HepG2 (cell line): ENCODE data around the gene FBXO28. TPM values are rescaled to one million over a fixed set of nuclear protein-coding genes. Genes with fewer than 3 reads are reported as not detected.

Source experiments
- ATAC-seq: fragments of 200-7000 bp; cut with Tn5 transposase; 3 replicates; pipeline ENCODE4 v1.9.1; 2020; ENCODE audit warnings: mild to moderate bottlenecking, moderate library complexity
- BruUV-seq: library from RNA; stranded (reverse); fragments of 400-500 nt; replicated peaks from 2 replicates; lab custom pipeline; 2021; lab: Mats Ljungman, UMichigan
- CTCF ChIA-PET: fragments of 300-600 bp; formaldehyde crosslinking; extraction: SDS; loops from one replicate; lab custom pipeline; 2021; ENCODE audit warnings: low total read pairs, inconsistent platforms, low intra/inter-chr PET ratio; lab: Yijun Ruan, JAX
- POLR2A ChIA-PET: fragments of 350-600 bp; sonication (Branson Sonifier 250); formaldehyde crosslinking; loops from one replicate; lab custom pipeline; 2020; ENCODE audit warnings: antibody characterized with exemption, inconsistent platforms; lab: Yijun Ruan, JAX
- DNase-seq: peaks from one replicate; pipeline ENCODE4 v3.0.0-alpha.2; 2015; ENCODE audit warnings: low spot score
- FAIRE-seq: peaks from 3 replicates; lab custom pipeline; 2011; peaks lifted over from hg19 to GRCh38; lab: Jason Lieb, UNC
- H2AFZ ChIP-seq: one replicate; pipeline ENCODE4 v1.6.1; 2011; ENCODE audit warnings: low read length, inconsistent platforms
- H3K27ac ChIP-seq: fragments of 300-600 bp; 3 replicates; pipeline ENCODE4 v1.8.0; 2011; ENCODE audit warnings: mixed run types, mild to moderate bottlenecking, mixed read lengths, low read length, inconsistent platforms; ENCODE audit not compliant: insufficient read depth; ENCODE audit errors: extremely low read length
- H3K27me3 ChIP-seq, 2 experiments: fragments of 200-600 bp in 1 of 2; 2 replicates in 1 of 2; 3 replicates in 1 of 2; pipeline versions ENCODE4 v1.6.0 to v1.8.0; 2011; ENCODE audit warnings: low read length in 2 of 2, mild to moderate bottlenecking in 2 of 2, moderate library complexity in 2 of 2, inconsistent platforms in 1 of 2; ENCODE audit not compliant: insufficient read depth in 2 of 2, control insufficient read depth in 1 of 2
- H3K36me3 ChIP-seq, 2 experiments: fragments of 200-600 bp in 1 of 2; replicated peaks in 1 of 2; 2 replicates in 1 of 2; 3 replicates in 1 of 2; pipeline versions ENCODE4 v1.5.1 to v1.8.0; 2011; ENCODE audit warnings: low read length in 2 of 2, inconsistent platforms in 1 of 2; ENCODE audit not compliant: insufficient read depth in 2 of 2, control insufficient read depth in 1 of 2
- H3K4me1 ChIP-seq: 2 replicates; pipeline ENCODE4 v1.5.1; 2012; ENCODE audit warnings: low read length, inconsistent platforms; ENCODE audit not compliant: insufficient read depth
- H3K4me2 ChIP-seq: 2 replicates; pipeline ENCODE4 v1.6.0; 2011; ENCODE audit warnings: low read depth, low read length, inconsistent platforms
- H3K4me3 ChIP-seq, 3 experiments: fragments of 200-600 bp in 1 of 3; sonication (generic), shearing (Covaris generic) in 1 of 3; replicated peaks in 1 of 3; 2 replicates each; pipeline ENCODE4 v1.5.1; 2011 to 2016; ENCODE audit warnings: low read length in 3 of 3, inconsistent platforms in 2 of 3, low read depth in 2 of 3, mild to moderate bottlenecking in 2 of 3, control low read depth in 1 of 3, mixed read lengths in 1 of 3; ENCODE audit not compliant: insufficient read depth in 1 of 3
- H3K79me2 ChIP-seq: one replicate; pipeline ENCODE4 v1.6.1; 2011; ENCODE audit warnings: low read length, inconsistent platforms; ENCODE audit not compliant: insufficient read depth
- H3K9ac ChIP-seq: 2 replicates; pipeline ENCODE4 v1.6.0; 2011; ENCODE audit warnings: mild to moderate bottlenecking, low read depth, low read length, inconsistent platforms; ENCODE audit not compliant: insufficient read depth
- H3K9me3 ChIP-seq: 2 replicates; pipeline ENCODE4 v1.5.1; 2012; ENCODE audit warnings: mild to moderate bottlenecking, low read length
- H4K20me1 ChIP-seq: 2 replicates; pipeline ENCODE4 v1.6.0; 2011; ENCODE audit warnings: inconsistent platforms, mild to moderate bottlenecking, low read length, moderate library complexity; ENCODE audit not compliant: insufficient read depth
- FOSL1 ChIP-seq: sonication (generic); formaldehyde crosslinking; IDR thresholded peaks from 2 replicates; pipeline ENCODE4 v1.9.0; 2021; ENCODE audit warnings: missing genetic modification reagents, borderline replicate concordance
- HNRNPK ChIP-seq: fragments of 200-400 bp; formaldehyde crosslinking; IDR thresholded peaks from 2 replicates; pipeline ENCODE4 v1.6.1; 2018; ENCODE audit warnings: low read length, low read depth, moderate library complexity, mild to moderate bottlenecking; ENCODE audit not compliant: poor library complexity, severe bottlenecking
- KDM4B ChIP-seq: sonication (generic); formaldehyde crosslinking; IDR thresholded peaks from 2 replicates; pipeline ENCODE4 v1.4.0; 2020; ENCODE audit warnings: missing genetic modification reagents
- ZNF674 ChIP-seq: sonication (generic); formaldehyde crosslinking; IDR thresholded peaks from 2 replicates; pipeline ENCODE4 v1.5.0; 2020; ENCODE audit warnings: low read depth, mild to moderate bottlenecking, missing genetic modification reagents
- ZNF75D ChIP-seq: sonication (generic); formaldehyde crosslinking; IDR thresholded peaks from 2 replicates; pipeline ENCODE4 v1.8.1; 2023; ENCODE audit warnings: missing genetic modification reagents, mild to moderate bottlenecking, borderline replicate concordance
- ZSCAN9 ChIP-seq: IDR thresholded peaks from 2 replicates; pipeline ENCODE4 v1.6.1; 2016; ENCODE audit warnings: borderline replicate concordance
- WGBS: methylation state at CpG from one replicate; pipeline ENCODE4 v1.1.6; 2017; ENCODE audit warnings: low lambda C conversion rate; 5-methylcytosine and 5-hydroxymethylcytosine counted together
- in situ Hi-C: cut with HindIII; loops from 2 replicates; pipeline ENCODE4 v1.10.0; 2017; ENCODE audit warnings: low pct_unique_long_range_greater_than_20kb; ENCODE audit not compliant: extremely low pct_ligation_motif_present
- intact Hi-C: fragments of 100-400 bp; cut with micrococcal nuclease; formaldehyde crosslinking; loops from one replicate; pipeline ENCODE4 v1.10.0; 2022; ENCODE audit not compliant: unreplicated experiment
- polyA plus RNA-seq, 8 experiments: library from polyadenylated mRNA; depleted of rRNA in 3 of 8; stranded (reverse) in 7 of 8; unstranded in 1 of 8; fragments of >200 nt; fragmentation: Illumina TruSeq in 4 of 8; extraction: Trizol in 4 of 8; gene quantifications; 2 replicates each; pipeline versions ENCODE4 v1.2.1 to v1.2.3, GENCODE V29; 2011 to 2016; ENCODE audit warnings: low read depth in 4 of 8, missing spikeins in 1 of 8, mixed read lengths in 1 of 8; ENCODE audit not compliant: insufficient read depth in 1 of 8
- total RNA-seq, 5 experiments: library from RNA; depleted of rRNA; stranded (reverse); fragments of >200 nt; fragmentation: Illumina TruSeq; extraction: Trizol; gene quantifications; 2 replicates each; pipeline ENCODE4 v1.2.3, GENCODE V29; 2016; ENCODE audit warnings: low read depth in 1 of 5
- TF ChIP-seq, protein P1 (sequence below): sonication (generic); formaldehyde crosslinking; IDR thresholded peaks from 2 replicates; pipeline ENCODE4 v1.4.0; 2020; ENCODE audit warnings: missing genetic modification reagents, borderline replicate concordance
- TF ChIP-seq, protein P2 (sequence below): sonication (generic); formaldehyde crosslinking; IDR thresholded peaks from 2 replicates; pipeline ENCODE4 v1.4.0; 2020; ENCODE audit warnings: missing genetic modification reagents

Gene FBXO28
- total and polyA plus RNA-seq, 2 of the 13 experiments (the other 11 are each of a cell fraction or from before 2014, with no cell fraction given), result 8.5 to 29.1 TPM

DNA sequence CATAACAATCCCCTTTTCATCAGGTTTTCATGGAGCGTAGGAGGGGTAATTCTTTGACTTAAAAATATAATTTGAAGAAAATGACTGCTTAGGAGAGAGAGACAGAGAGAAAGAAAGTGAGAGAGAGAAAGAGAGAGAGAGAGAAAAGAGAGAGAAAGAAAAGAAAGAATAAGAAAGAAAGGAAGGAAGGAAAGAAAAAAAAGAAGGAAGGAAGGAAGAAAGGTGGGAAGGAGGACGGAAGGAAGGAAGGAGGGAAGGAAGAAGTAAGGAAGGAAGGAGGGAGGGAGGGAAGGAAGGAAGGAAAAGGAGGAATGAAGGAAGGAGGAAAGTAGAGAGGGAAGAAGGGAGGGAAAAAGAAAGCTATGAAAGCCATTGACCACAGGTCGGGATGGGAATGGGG lies 58.3 kb downstream of the FBXO28 start:
- 73% methylated on average over 3 of the region's 3 CpGs for WGBS
- FAIRE-seq (no peak), DNase-seq (no peak), ATAC-seq (no peak)
- no peaks in the 10 kb centered on the region for H3K79me2 ChIP-seq
- no TSS peak for BruUV-seq
- ChIA-PET POLR2A (no interaction called here), CTCF (no interaction called here)
- H3K4me3 ChIP-seq, result no peak overlapping the region
- H4K20me1 ChIP-seq, result no peaks in the 10 kb centered on the region
- no peak overlapping the region for H3K27ac ChIP-seq
- in situ Hi-C loops (no loop called here), intact Hi-C loops (no loop called here)
- H3K9me3 ChIP-seq, result no peaks in the 10 kb centered on the region
- no peak overlapping the region for H3K9ac ChIP-seq
- H3K4me1 ChIP-seq, result peaks cover 23% of the 10 kb centered on the region
- no peak overlapping the region for H3K4me2 ChIP-seq
- H3K27me3 ChIP-seq, result no peaks in the 10 kb centered on the region; a peak in 1 of 5 replicates
- TF ChIP-seq FOSL1 (no peak), HNRNPK (peak; percentile 23), KDM4B (no peak), ZSCAN9 (CRISPR knock-in tag) (no peak), ZNF75D (CRISPR knock-in tag) (no peak)
- TF ChIP-seq, protein P1, sequence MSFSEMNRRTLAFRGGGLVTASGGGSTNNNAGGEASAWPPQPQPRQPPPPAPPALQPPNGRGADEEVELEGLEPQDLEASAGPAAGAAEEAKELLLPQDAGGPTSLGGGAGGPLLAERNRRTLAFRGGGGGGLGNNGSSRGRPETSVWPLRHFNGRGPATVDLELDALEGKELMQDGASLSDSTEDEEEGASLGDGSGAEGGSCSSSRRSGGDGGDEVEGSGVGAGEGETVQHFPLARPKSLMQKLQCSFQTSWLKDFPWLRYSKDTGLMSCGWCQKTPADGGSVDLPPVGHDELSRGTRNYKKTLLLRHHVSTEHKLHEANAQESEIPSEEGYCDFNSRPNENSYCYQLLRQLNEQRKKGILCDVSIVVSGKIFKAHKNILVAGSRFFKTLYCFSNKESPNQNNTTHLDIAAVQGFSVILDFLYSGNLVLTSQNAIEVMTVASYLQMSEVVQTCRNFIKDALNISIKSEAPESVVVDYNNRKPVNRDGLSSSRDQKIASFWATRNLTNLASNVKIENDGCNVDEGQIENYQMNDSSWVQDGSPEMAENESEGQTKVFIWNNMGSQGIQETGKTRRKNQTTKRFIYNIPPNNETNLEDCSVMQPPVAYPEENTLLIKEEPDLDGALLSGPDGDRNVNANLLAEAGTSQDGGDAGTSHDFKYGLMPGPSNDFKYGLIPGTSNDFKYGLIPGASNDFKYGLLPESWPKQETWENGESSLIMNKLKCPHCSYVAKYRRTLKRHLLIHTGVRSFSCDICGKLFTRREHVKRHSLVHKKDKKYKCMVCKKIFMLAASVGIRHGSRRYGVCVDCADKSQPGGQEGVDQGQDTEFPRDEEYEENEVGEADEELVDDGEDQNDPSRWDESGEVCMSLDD (CRISPR knock-in tag), result no peak
- H3K36me3 ChIP-seq, result no peaks in the 10 kb centered on the region
- H2AFZ ChIP-seq, result no peak overlapping the region

DNA sequence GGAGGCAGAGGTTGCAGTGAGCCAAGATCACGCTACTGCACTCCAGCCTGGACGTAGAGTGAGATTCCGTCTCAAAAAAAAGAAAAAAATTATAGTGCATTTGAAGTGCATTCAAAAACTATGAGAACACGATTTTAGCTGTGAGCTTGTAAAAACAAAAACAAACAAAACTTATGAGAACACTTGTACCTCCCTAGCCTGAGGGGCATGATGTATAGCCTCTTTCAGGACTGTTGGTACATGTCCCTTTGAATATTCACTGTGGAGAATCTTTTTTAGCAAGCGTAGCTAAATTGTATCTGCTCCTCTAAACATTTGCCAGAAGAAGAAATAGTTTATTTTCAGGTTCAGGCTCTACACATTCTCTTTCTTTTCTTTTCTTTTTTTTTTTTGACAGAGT lies 59.6 kb downstream of the FBXO28 start:
- Histone ChIP-seq H3K79me2 (no peaks in the 10 kb centered on the region), H3K4me3 (no peak overlapping the region), H3K9ac (no peak overlapping the region), H3K27me3 (no peaks in the 10 kb centered on the region; a peak in 1 of 5 replicates), H3K4me1 (peaks cover 20% of the 10 kb centered on the region), H3K9me3 (no peaks in the 10 kb centered on the region), H3K36me3 (no peaks in the 10 kb centered on the region), H4K20me1 (no peaks in the 10 kb centered on the region), H3K27ac (no peak overlapping the region), H3K4me2 (no peak overlapping the region), H2AFZ (no peak overlapping the region)
- ATAC-seq (no peak), FAIRE-seq (no peak), DNase-seq (no peak)
- ChIA-PET POLR2A (no interaction called here), CTCF (no interaction called here)
- no TSS peak for BruUV-seq
- WGBS, result 56% methylated on average over 5 of the region's 5 CpGs
- in situ Hi-C loops, result no loop called here
- intact Hi-C loops, result no loop called here
- TF ChIP-seq ZNF674, result no peak
- TF ChIP-seq, protein P2, sequence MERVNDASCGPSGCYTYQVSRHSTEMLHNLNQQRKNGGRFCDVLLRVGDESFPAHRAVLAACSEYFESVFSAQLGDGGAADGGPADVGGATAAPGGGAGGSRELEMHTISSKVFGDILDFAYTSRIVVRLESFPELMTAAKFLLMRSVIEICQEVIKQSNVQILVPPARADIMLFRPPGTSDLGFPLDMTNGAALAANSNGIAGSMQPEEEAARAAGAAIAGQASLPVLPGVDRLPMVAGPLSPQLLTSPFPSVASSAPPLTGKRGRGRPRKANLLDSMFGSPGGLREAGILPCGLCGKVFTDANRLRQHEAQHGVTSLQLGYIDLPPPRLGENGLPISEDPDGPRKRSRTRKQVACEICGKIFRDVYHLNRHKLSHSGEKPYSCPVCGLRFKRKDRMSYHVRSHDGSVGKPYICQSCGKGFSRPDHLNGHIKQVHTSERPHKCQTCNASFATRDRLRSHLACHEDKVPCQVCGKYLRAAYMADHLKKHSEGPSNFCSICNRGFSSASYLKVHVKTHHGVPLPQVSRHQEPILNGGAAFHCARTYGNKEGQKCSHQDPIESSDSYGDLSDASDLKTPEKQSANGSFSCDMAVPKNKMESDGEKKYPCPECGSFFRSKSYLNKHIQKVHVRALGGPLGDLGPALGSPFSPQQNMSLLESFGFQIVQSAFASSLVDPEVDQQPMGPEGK, result no peak
